Upper lobe of left lung (tissue), 6 donors: ENCODE results near the gene CLSTN3. TPM values are rescaled to one million over a fixed set of nuclear protein-coding genes. Genes with fewer than 3 reads are reported as not detected.

Experiments used
- ATAC-seq, 2 donors: fragments of 200-7000 bp; cut with Tn5 transposase; one replicate each; pipeline ENCODE4 v1.9.1; 2022; ENCODE audit warnings: mild to moderate bottlenecking in 2 of 2, moderate library complexity in 2 of 2; ENCODE audit not compliant: low FRiP score in 2 of 2
- DNase-seq, 2 donors: peaks; one replicate each; pipeline ENCODE4 v3.0.0-alpha.2; 2019 to 2020
- H3K27ac ChIP-seq, 4 donors: fragments of 200-600 bp; sonication (generic); one replicate each; pipeline ENCODE4 v1.5.1; 2016 to 2019
- H3K27me3 ChIP-seq, 4 donors: fragments of 200-600 bp; sonication (generic); one replicate each; pipeline ENCODE4 v1.5.1; 2017 to 2019
- H3K36me3 ChIP-seq, 4 donors: fragments of 200-600 bp; sonication (generic); one replicate each; pipeline ENCODE4 v1.5.1; 2016 to 2019
- H3K4me1 ChIP-seq, 4 donors: fragments of 200-600 bp; sonication (generic); one replicate each; pipeline ENCODE4 v1.5.1; 2018 to 2019
- H3K4me3 ChIP-seq, 4 donors: fragments of 200-600 bp; sonication (generic); one replicate each; pipeline ENCODE4 v1.5.1; 2017 to 2019; ENCODE audit warnings: mild to moderate bottlenecking in 2 of 4, moderate library complexity in 1 of 4
- H3K9me3 ChIP-seq, 4 donors: fragments of 200-600 bp; sonication (generic); one replicate each; pipeline ENCODE4 v1.5.1; 2018 to 2019
- EP300 ChIP-seq, 4 donors: sonication (generic); formaldehyde crosslinking; IDR thresholded peaks; one replicate each; pipeline ENCODE4 v1.5.1; 2017; ENCODE audit warnings: antibody characterized with exemption in 4 of 4, control low read depth in 2 of 4
- POLR2A ChIP-seq, 4 donors: fragments of 450-650 bp; IDR thresholded peaks; one replicate each; pipeline ENCODE4 v1.5.1; 2016 to 2017; ENCODE audit warnings: antibody characterized with exemption in 4 of 4, mild to moderate bottlenecking in 2 of 4
- POLR2AphosphoS5 ChIP-seq, 2 donors: sonication (generic); formaldehyde crosslinking; IDR thresholded peaks; one replicate each; pipeline ENCODE4 v1.5.1; 2017; ENCODE audit warnings: antibody characterized with exemption in 2 of 2
- WGBS, 2 donors: methylation state at CpG; one replicate each; pipeline ENCODE4 v1.1.5; 2017 to 2018; 5-methylcytosine and 5-hydroxymethylcytosine counted together
- total RNA-seq, 6 donors: library from RNA; depleted of rRNA in 4 of 6; stranded (reverse); fragments of >200 nt in 4 of 6; gene quantifications; one replicate each; pipeline versions ENCODE4 v1.1.0 to v1.2.1, GENCODE V29; 2016 to 2021
- TF ChIP-seq, protein P1 (sequence below), 6 experiments: fragments of 450-650 bp in 4 of 6; fragments of 200-600 bp in 2 of 6; sonication (generic) in 2 of 6; IDR thresholded peaks; one replicate each; pipeline ENCODE4 v1.5.1; 2016 to 2019; ENCODE audit warnings: antibody characterized with exemption in 6 of 6
- donor health status: DM: no; HTN: no; CAD: no; lungs with moderate emphysema.
- donor health status: DM: no; HTN: yes; CAD: no; lungs with severe emphysema.

Gene CLSTN3
- total RNA-seq, 6 donors from 2014 or later, result 14.4 to 111 (median 39.0) TPM

DNA sequence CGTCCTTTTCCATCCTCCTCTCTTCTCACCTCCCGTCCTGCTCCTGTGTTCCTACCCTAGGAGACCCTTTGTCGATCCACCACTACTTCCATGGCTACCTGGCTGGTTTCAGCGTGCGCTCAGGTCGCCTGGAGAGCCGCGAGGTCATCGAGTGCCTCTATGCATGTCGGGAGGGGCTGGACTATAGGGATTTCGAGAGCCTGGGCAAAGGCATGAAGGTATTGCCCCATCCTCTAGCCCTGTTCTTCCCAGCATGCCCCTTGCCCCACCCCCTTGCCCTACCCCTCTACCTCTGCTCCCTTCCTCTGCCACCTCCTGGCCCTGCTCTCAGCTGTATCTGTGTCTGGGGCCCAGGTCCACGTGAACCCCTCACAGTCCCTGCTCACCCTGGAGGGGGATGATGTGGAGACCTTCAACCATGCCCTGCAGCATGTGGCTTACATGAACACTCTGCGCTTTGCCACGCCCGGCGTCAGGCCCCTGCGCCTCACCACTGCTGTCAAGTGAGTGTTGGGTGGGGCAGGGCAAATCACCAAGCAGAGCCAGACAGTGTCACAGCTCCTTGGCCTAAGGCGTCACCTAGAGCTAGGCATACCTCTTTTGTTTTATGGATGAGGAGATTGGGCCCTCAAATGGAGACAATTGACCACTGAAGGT is 12.8 kb downstream of the CLSTN3 start:
- peak in 1 of 2 donors; percentile 68 for DNase-seq
- TF ChIP-seq, protein P1, sequence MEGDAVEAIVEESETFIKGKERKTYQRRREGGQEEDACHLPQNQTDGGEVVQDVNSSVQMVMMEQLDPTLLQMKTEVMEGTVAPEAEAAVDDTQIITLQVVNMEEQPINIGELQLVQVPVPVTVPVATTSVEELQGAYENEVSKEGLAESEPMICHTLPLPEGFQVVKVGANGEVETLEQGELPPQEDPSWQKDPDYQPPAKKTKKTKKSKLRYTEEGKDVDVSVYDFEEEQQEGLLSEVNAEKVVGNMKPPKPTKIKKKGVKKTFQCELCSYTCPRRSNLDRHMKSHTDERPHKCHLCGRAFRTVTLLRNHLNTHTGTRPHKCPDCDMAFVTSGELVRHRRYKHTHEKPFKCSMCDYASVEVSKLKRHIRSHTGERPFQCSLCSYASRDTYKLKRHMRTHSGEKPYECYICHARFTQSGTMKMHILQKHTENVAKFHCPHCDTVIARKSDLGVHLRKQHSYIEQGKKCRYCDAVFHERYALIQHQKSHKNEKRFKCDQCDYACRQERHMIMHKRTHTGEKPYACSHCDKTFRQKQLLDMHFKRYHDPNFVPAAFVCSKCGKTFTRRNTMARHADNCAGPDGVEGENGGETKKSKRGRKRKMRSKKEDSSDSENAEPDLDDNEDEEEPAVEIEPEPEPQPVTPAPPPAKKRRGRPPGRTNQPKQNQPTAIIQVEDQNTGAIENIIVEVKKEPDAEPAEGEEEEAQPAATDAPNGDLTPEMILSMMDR (IDR thresholded peaks at IDR 0.05), result no peak
- TF ChIP-seq POLR2AphosphoS5 (IDR thresholded peaks at IDR 0.05) (no peak), POLR2A (IDR thresholded peaks at IDR 0.05) (no peak), EP300 (IDR thresholded peaks at IDR 0.05) (no peak)
- no peaks in the 10 kb centered on the region for H3K4me1 ChIP-seq
- no peaks in the 10 kb centered on the region for H3K9me3 ChIP-seq
- H3K27me3 ChIP-seq, result no peaks in the 10 kb centered on the region
- H3K4me3 ChIP-seq, result no peak overlapping the region
- WGBS, 2 donors, result 87 to 90% methylated on average over 18 of the region's 18 CpGs
- H3K27ac ChIP-seq, result no peak overlapping the region
- peak in 1 of 2 donors; percentile 28 for ATAC-seq
- H3K36me3 ChIP-seq, result peaks cover 0 to 38% (median 10%) of the 10 kb centered on the region in 4 donors

DNA sequence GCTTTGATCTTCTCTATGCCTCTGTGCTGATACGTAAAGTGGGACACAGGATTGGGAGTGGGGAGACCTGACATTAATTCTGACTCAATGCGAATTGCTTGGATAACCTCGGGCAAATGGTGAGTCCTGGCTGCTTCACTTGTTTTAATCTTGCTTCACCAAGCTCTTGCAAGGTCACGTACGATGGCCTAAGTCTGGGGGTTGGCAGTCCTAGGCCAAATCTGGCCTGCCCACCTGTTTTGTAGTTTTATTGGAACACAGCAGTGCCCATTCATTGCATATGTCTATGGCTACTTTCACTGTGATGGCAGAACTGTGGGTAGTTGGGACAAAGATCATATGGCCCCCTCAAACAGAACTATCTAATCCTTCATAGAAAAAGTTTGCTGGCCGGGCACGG is 13.4 kb downstream of the CLSTN3 start:
- H3K4me3 ChIP-seq, result no peak overlapping the region
- no peak for ATAC-seq
- H3K27me3 ChIP-seq, result no peaks in the 10 kb centered on the region
- peaks cover 0 to 41% (median 10%) of the 10 kb centered on the region in 4 donors for H3K36me3 ChIP-seq
- no peak for TF ChIP-seq POLR2AphosphoS5 (IDR thresholded peaks at IDR 0.05)
- TF ChIP-seq POLR2A (IDR thresholded peaks at IDR 0.05), result no peak
- TF ChIP-seq EP300 (IDR thresholded peaks at IDR 0.05), result no peak
- TF ChIP-seq, protein P1 (IDR thresholded peaks at IDR 0.05), result no peak
- no peak overlapping the region for H3K27ac ChIP-seq
- DNase-seq, result no peak
- no peaks in the 10 kb centered on the region for H3K9me3 ChIP-seq
- WGBS, 2 donors, result 94 to 98% methylated on average over 7 of the region's 7 CpGs
- H3K4me1 ChIP-seq, result no peaks in the 10 kb centered on the region

DNA sequence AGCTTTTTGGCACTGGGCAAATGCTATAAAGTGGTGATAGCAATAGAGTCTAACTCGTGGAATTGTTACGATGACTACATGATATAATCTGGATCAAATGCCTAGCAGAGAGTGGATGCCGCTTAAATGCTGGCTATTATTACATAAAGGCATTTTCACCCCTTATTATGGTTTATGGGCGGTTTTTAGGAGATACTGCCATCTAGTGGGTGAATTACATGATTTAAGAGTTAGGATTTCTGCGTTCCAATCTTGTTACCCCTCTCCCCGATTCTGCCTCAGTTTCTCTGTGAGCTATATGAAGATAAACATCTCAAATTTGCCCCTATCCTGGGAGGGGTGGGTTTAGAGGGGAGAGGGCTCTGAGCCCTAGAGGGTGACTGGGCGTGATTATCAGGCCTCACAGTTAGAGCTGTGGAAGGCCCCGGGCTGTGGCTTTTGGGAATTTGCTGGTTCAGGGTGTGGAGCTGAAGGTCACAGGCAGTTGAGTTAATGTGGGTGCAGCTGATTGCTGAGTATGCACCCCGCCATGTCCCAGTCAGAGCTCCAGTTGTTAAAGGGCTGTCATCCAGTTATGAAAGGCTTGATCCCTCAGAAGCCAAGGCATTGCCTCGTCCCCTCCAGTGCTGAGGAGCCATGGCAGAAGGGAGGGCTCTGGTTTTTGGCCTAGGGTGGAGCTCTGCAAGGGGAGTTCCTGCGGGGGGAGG is 14.4 kb downstream of the CLSTN3 start:
- DNase-seq, result no peak
- H3K36me3 ChIP-seq, result peaks cover 0 to 49% (median 17%) of the 10 kb centered on the region in 4 donors
- no peaks in the 10 kb centered on the region for H3K27me3 ChIP-seq

DNA sequence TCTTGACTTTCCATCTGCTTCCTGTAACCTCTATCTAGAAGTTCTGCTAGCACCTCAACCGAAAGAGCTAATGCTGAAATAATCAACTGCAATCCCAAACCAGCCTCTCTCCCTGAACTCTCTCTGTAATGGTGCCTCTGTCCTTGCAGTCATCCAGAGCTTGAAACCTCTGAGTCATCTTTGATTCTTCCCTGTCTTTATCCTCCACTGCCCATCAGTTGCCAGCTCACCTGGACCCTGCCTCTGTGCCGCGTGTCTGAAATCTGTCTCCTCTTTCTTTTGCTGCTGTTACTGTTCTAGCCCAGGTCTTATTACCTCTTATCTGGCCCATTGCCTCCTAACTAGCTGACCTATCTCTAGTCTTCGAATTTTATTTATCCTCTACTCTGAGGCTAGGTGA is 15.5 kb downstream of the CLSTN3 start:
- ATAC-seq, result no peak
- TF ChIP-seq POLR2AphosphoS5 (IDR thresholded peaks at IDR 0.05) (no peak), EP300 (IDR thresholded peaks at IDR 0.05) (no peak), POLR2A (IDR thresholded peaks at IDR 0.05) (no peak)
- TF ChIP-seq, protein P1 (IDR thresholded peaks at IDR 0.05), result no peak

More for the DNA sequence above, 14.4 kb downstream of the CLSTN3 start:
- H3K9me3 ChIP-seq, result no peaks in the 10 kb centered on the region
- whole genome bisulfite sequencing, 2 donors, result 51 to 52% methylated on average over 10 to 11 of the region's 11 CpGs
- no peak overlapping the region for H3K27ac ChIP-seq
- no peak for TF ChIP-seq EP300 (IDR thresholded peaks at IDR 0.05)
- TF ChIP-seq, protein P1 (IDR thresholded peaks at IDR 0.05), result peak; percentile 7 to 52 (median 32)
- H3K4me1 ChIP-seq, result no peaks in the 10 kb centered on the region
- H3K4me3 ChIP-seq, result no peak overlapping the region
- ATAC-seq, result peak in 1 of 2 donors; percentile 65

More for the DNA sequence above, 15.5 kb downstream of the CLSTN3 start:
- Histone ChIP-seq H3K9me3 (no peaks in the 10 kb centered on the region), H3K4me3 (no peak overlapping the region), H3K27me3 (no peaks in the 10 kb centered on the region), H3K4me1 (peaks cover 0 to 6% (median 0%) of the 10 kb centered on the region in 4 donors), H3K27ac (no peak overlapping the region), H3K36me3 (peaks cover 0 to 60% (median 22%) of the 10 kb centered on the region in 4 donors)
- no peak for DNase-seq
- 68 to 73% methylated on average over 4 of the region's 4 CpGs for WGBS, 2 donors
